Measurements from ENCODE around the gene FAM107B.

FAM107B gene

DNA sequence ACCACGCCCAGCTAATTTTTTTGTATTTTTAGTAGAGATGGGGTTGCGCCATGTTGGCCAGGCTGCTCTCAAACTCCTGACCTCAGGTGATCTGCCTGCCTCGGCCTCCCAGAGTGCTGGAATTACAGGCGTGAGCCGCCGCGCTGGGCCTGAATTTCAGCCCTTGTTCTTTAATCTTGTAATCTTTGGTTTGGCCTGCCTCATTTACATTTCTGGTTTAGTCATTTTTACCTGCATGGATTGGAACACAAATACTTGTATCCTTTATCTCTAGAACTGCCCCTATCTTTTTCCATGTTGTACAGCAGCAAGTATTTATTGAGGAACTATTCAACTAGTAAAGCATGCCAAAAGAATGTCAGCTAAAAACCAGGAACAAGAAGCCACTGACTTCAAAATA lies 248.4 kb downstream of the FAM107B start:
- H3K9ac ChIP-seq (ENCODE audit: low read length), result no peak overlapping the region
- H3K27me3 ChIP-seq (ENCODE audit: control insufficient read depth in 1 of 2, insufficient read depth in 1 of 2, low read length in 2 of 2), result no peaks in the 10 kb centered on the region
- no peaks in the 10 kb centered on the region for H3K9me3 ChIP-seq (ENCODE audit: control insufficient read depth, low read length)
- H3K36me3 ChIP-seq (ENCODE audit: control insufficient read depth in 1 of 2, insufficient read depth in 2 of 2, low read depth in 1 of 2, low read length in 2 of 2), result peaks cover 0 to 2% of the 10 kb centered on the region in 2 experiments
- no peak overlapping the region for H4K8ac ChIP-seq (ENCODE audit: low read length)
- WGBS, result 80% methylated on average over 7 of the region's 7 CpGs
- no peak overlapping the region for H3K4ac ChIP-seq (ENCODE audit: low read depth in 1 of 2, low read length in 2 of 2)
- no peak overlapping the region for H3K27ac ChIP-seq (ENCODE audit: low read length, poor library complexity, severe bottlenecking)
- no peak overlapping the region for H2BK120ac ChIP-seq (ENCODE audit: low read depth, low read length)
- no peak overlapping the region for H2AFZ ChIP-seq (ENCODE audit: low read depth, low read length)
- H3K4me3 ChIP-seq (ENCODE audit: insufficient read depth in 1 of 2, low read depth in 1 of 2, low read length in 2 of 2), result no peak overlapping the region
- no peak for DNase-seq
- H3K79me1 ChIP-seq (replicated peaks; ENCODE audit: low read length, poor library complexity, severe bottlenecking), result peaks cover 11% of the 10 kb centered on the region
- H4K91ac ChIP-seq (ENCODE audit: low read length), result no peak overlapping the region
- peaks cover 6% of the 10 kb centered on the region for H3K4me1 ChIP-seq (ENCODE audit: control insufficient read depth, insufficient read depth, low read depth, low read length)
- no peak overlapping the region for H3K18ac ChIP-seq (ENCODE audit: low read depth in 1 of 2, low read length in 2 of 2)
- H2BK5ac ChIP-seq (ENCODE audit: low read depth, low read length, poor library complexity, severe bottlenecking), result no peak overlapping the region
- no peak overlapping the region for H3K4me2 ChIP-seq (ENCODE audit: low read length, poor library complexity, severe bottlenecking)
- no peak overlapping the region for H2BK15ac ChIP-seq (ENCODE audit: low read depth, poor library complexity, severe bottlenecking)
- H2AK5ac ChIP-seq (ENCODE audit: low read length, severe bottlenecking), result no peak overlapping the region
- no peak overlapping the region for H2BK12ac ChIP-seq (ENCODE audit: low read length in 2 of 2)
- no peak overlapping the region for H3K23ac ChIP-seq (ENCODE audit: low read length in 2 of 2)
- no peak overlapping the region for H3K14ac ChIP-seq (ENCODE audit: low read length in 2 of 2)

GRCh38 chr10:14524691-14525324 lies 249.9 kb downstream of the FAM107B start:
- no peak overlapping the region for H2BK12ac ChIP-seq (ENCODE audit: low read length in 2 of 2)
- H3K4me1 ChIP-seq (ENCODE audit: control insufficient read depth, insufficient read depth, low read depth, low read length), result peaks cover 2% of the 10 kb centered on the region
- H3K9ac ChIP-seq (ENCODE audit: low read length), result no peak overlapping the region
- H3K79me1 ChIP-seq (replicated peaks; ENCODE audit: low read length, poor library complexity, severe bottlenecking), result peaks cover 7% of the 10 kb centered on the region
- no peak overlapping the region for H3K27ac ChIP-seq (ENCODE audit: low read length, poor library complexity, severe bottlenecking)
- no peak overlapping the region for H3K14ac ChIP-seq (ENCODE audit: low read length in 2 of 2)
- H2BK120ac ChIP-seq (ENCODE audit: low read depth, low read length), result no peak overlapping the region
- no peaks in the 10 kb centered on the region for H3K27me3 ChIP-seq (ENCODE audit: control insufficient read depth in 1 of 2, insufficient read depth in 1 of 2, low read length in 2 of 2)
- H2BK5ac ChIP-seq (ENCODE audit: low read depth, low read length, poor library complexity, severe bottlenecking), result no peak overlapping the region
- H3K4me2 ChIP-seq (ENCODE audit: low read length, poor library complexity, severe bottlenecking), result no peak overlapping the region
- H3K4ac ChIP-seq (ENCODE audit: low read depth in 1 of 2, low read length in 2 of 2), result no peak overlapping the region
- peaks cover 5 to 17% of the 10 kb centered on the region in 2 experiments for H3K36me3 ChIP-seq (ENCODE audit: control insufficient read depth in 1 of 2, insufficient read depth in 2 of 2, low read depth in 1 of 2, low read length in 2 of 2)
- H2AK5ac ChIP-seq (ENCODE audit: low read length, severe bottlenecking), result no peak overlapping the region
- H3K18ac ChIP-seq (ENCODE audit: low read depth in 1 of 2, low read length in 2 of 2), result no peak overlapping the region
- H2AFZ ChIP-seq (ENCODE audit: low read depth, low read length), result no peak overlapping the region
- no peak overlapping the region for H2BK15ac ChIP-seq (ENCODE audit: low read depth, poor library complexity, severe bottlenecking)
- H3K9me3 ChIP-seq (ENCODE audit: control insufficient read depth, low read length), result no peaks in the 10 kb centered on the region
- H4K8ac ChIP-seq (ENCODE audit: low read length), result no peak overlapping the region
- no peak overlapping the region for H3K23ac ChIP-seq (ENCODE audit: low read length in 2 of 2)
- H4K91ac ChIP-seq (ENCODE audit: low read length), result no peak overlapping the region
- H3K4me3 ChIP-seq (ENCODE audit: insufficient read depth in 1 of 2, low read depth in 1 of 2, low read length in 2 of 2), result no peak overlapping the region
- WGBS, result 100% methylated on average over 1 of the region's 3 CpGs
- DNase-seq, result no peak

GRCh38 chr10:14523286-14523685 lies 251.4 kb downstream of the FAM107B start:
- H2BK120ac ChIP-seq (ENCODE audit: low read depth, low read length), result no peak overlapping the region
- no peak for DNase-seq
- no peak overlapping the region for H4K8ac ChIP-seq (ENCODE audit: low read length)
- H2BK12ac ChIP-seq (ENCODE audit: low read length in 2 of 2), result no peak overlapping the region
- WGBS, result 94% methylated on average over 10 of the region's 10 CpGs
- H3K4ac ChIP-seq (ENCODE audit: low read depth in 1 of 2, low read length in 2 of 2), result no peak overlapping the region
- no peak overlapping the region for H2BK15ac ChIP-seq (ENCODE audit: low read depth, poor library complexity, severe bottlenecking)
- peak overlapping the region; percentile 62 for H4K91ac ChIP-seq (ENCODE audit: low read length)
- no peaks in the 10 kb centered on the region for H3K27me3 ChIP-seq (ENCODE audit: control insufficient read depth in 1 of 2, insufficient read depth in 1 of 2, low read length in 2 of 2)
- H3K4me1 ChIP-seq (ENCODE audit: control insufficient read depth, insufficient read depth, low read depth, low read length), result peaks cover 2% of the 10 kb centered on the region
- H3K18ac ChIP-seq (ENCODE audit: low read depth in 1 of 2, low read length in 2 of 2), result no peak overlapping the region
- no peaks in the 10 kb centered on the region for H3K9me3 ChIP-seq (ENCODE audit: control insufficient read depth, low read length)
- H3K23ac ChIP-seq (ENCODE audit: low read length in 2 of 2), result no peak overlapping the region
- no peak overlapping the region for H2BK5ac ChIP-seq (ENCODE audit: low read depth, low read length, poor library complexity, severe bottlenecking)
- no peak overlapping the region for H2AFZ ChIP-seq (ENCODE audit: low read depth, low read length)
- H2AK5ac ChIP-seq (ENCODE audit: low read length, severe bottlenecking), result no peak overlapping the region
- no peak overlapping the region for H3K14ac ChIP-seq (ENCODE audit: low read length in 2 of 2)
- H3K79me1 ChIP-seq (replicated peaks; ENCODE audit: low read length, poor library complexity, severe bottlenecking), result peaks cover 7% of the 10 kb centered on the region
- H3K9ac ChIP-seq (ENCODE audit: low read length), result no peak overlapping the region
- peaks cover 7 to 21% of the 10 kb centered on the region in 2 experiments for H3K36me3 ChIP-seq (ENCODE audit: control insufficient read depth in 1 of 2, insufficient read depth in 2 of 2, low read depth in 1 of 2, low read length in 2 of 2)
- no peak overlapping the region for H3K4me3 ChIP-seq (ENCODE audit: insufficient read depth in 1 of 2, low read depth in 1 of 2, low read length in 2 of 2)
- no peak overlapping the region for H3K4me2 ChIP-seq (ENCODE audit: low read length, poor library complexity, severe bottlenecking)
- no peak overlapping the region for H3K27ac ChIP-seq (ENCODE audit: low read length, poor library complexity, severe bottlenecking)

GRCh38 chr10:14519785-14520184 lies 254.9 kb downstream of the FAM107B start:
- Histone ChIP-seq H3K14ac (ENCODE audit: low read length in 2 of 2) (no peak overlapping the region), H3K27me3 (ENCODE audit: control insufficient read depth in 1 of 2, insufficient read depth in 1 of 2, low read length in 2 of 2) (no peaks in the 10 kb centered on the region), H3K9ac (ENCODE audit: low read length) (no peak overlapping the region), H2BK12ac (ENCODE audit: low read length in 2 of 2) (no peak overlapping the region), H3K18ac (ENCODE audit: low read depth in 1 of 2, low read length in 2 of 2) (no peak overlapping the region), H3K9me3 (ENCODE audit: control insufficient read depth, low read length) (no peaks in the 10 kb centered on the region), H2AK5ac (ENCODE audit: low read length, severe bottlenecking) (no peak overlapping the region), H2AFZ (ENCODE audit: low read depth, low read length) (no peak overlapping the region), H2BK15ac (ENCODE audit: low read depth, poor library complexity, severe bottlenecking) (no peak overlapping the region), H3K4ac (ENCODE audit: low read depth in 1 of 2, low read length in 2 of 2) (no peak overlapping the region), H2BK5ac (ENCODE audit: low read depth, low read length, poor library complexity, severe bottlenecking) (no peak overlapping the region), H3K27ac (ENCODE audit: low read length, poor library complexity, severe bottlenecking) (no peak overlapping the region), H3K23ac (ENCODE audit: low read length in 2 of 2) (no peak overlapping the region), H2BK120ac (ENCODE audit: low read depth, low read length) (no peak overlapping the region), H3K4me3 (ENCODE audit: insufficient read depth in 1 of 2, low read depth in 1 of 2, low read length in 2 of 2) (no peak overlapping the region), H3K4me1 (ENCODE audit: control insufficient read depth, insufficient read depth, low read depth, low read length) (peaks cover 2% of the 10 kb centered on the region), H3K79me1 (replicated peaks; ENCODE audit: low read length, poor library complexity, severe bottlenecking) (peaks cover 7% of the 10 kb centered on the region), H3K4me2 (ENCODE audit: low read length, poor library complexity, severe bottlenecking) (no peak overlapping the region), H4K91ac (ENCODE audit: low read length) (no peak overlapping the region), H4K8ac (ENCODE audit: low read length) (no peak overlapping the region), H3K36me3 (ENCODE audit: control insufficient read depth in 1 of 2, insufficient read depth in 2 of 2, low read depth in 1 of 2, low read length in 2 of 2) (peaks cover 7 to 21% of the 10 kb centered on the region in 2 experiments)
- WGBS, result 89% methylated on average over 6 of the region's 7 CpGs
- DNase-seq, result no peak

All from mesenchymal stem cell (in vitro differentiated cells and primary cell).